SK-N-MC (cell line): Measurements from ENCODE around the gene EGFL8.

Experiments
- EZH2 ChIP-seq: fragments of 200-600 bp; sonication (generic); IDR thresholded peaks from one replicate; pipeline ENCODE4 v1.6.1; 2017; ENCODE audit warnings: antibody characterized with exemption
- POLR2AphosphoS5 ChIP-seq: IDR thresholded peaks from 2 replicates; pipeline ENCODE4 v1.6.1; 2012; ENCODE audit warnings: mild to moderate bottlenecking, low read depth, low read length, borderline replicate concordance

DNA sequence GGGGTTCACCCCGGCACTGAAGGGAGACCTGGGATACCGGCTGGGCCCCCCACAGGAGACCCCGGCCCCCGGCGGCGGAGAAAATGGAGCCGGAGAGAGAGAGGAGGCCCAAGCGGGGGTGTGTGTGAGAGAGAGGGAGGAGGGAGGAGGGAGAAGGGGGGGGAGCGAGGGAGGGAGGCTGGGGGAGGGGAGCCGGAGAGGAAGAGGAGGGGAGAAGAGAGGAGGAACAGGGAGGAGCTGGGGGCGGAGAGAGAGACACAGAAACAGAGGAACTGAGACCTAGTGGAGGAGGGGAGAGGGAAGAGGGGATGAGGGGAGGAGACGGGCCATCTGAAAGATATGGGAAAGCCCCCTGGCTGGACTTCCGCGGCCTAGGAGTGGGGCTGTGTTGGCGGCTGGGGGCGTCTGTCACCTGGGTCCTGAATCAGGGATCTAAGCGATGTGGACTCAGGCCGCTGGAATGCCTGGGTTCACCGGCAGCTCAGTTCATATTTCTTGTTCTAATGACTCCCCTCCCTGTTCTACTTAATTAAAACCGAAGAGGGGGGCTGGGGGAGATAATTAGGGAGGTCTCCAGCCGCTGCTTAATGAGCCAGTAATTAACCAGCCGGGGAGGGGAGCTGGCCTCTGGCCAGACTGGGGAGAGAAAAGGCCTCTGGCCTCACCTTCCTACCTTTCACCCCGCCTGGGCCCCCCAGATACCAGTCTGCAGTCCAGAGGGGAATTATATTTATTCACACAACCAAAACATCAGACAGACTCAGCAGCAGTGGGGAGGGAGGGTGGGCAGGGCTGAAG, 25.9 kb downstream of the EGFL8 start, which contains the start of gene PBX2:
- TF ChIP-seq EZH2 (no peak), POLR2AphosphoS5 (peak; percentile 63)
